Left hindlimb (tissue), 1 donor: ENCODE data around the gene LILRB2.
"Not testable (repeated sequence)": the region's sequence is repeated elsewhere in the genome, so short reads cannot be mapped to it uniquely, and the experiment has no call there.

Experiments
- DNase-seq: peaks from one replicate; pipeline ENCODE4 v3.0.0-alpha.2; 2018

Gene LILRB2

DNA sequence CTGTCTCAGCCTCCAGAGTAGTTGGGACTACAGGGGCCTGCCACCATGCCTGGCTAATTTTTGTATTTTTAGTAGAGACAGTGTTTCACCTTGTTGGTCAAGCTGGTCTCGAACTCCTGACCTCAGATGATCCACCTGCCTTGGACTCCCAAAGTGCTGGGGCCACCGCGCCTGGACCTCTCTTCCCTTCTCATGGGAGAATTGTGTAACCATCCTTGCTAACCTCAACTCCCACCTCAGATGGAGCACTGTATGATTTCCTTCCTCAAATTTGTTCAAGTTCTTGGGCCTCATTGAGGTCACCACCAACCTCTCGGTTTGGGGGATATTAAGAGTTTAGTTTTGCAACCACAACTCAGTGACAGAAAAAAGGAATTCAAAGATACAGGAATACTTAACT lies 21.3 kb upstream of the LILRB2 start:
- DNase-seq, result no peak

DNA sequence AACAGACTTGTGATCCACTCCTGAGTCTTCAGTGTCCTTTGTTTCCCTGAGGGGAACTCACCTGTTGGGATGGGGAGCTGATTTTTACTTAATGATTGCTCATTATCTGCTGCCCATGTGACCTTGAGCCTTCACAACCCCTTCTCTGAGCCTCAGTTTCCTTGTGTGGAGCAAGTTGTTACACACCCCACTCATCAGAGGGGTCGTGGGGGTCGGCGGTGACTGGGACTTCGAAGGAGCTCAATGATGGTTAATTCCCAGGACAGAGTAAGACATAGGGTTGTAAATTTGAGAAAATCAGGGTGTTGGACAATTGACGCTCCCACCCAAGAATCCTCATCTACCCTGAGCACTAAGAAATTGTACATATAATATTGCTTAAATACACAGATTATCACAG lies 18.6 kb upstream of the LILRB2 start:
- no peak for DNase-seq

DNA sequence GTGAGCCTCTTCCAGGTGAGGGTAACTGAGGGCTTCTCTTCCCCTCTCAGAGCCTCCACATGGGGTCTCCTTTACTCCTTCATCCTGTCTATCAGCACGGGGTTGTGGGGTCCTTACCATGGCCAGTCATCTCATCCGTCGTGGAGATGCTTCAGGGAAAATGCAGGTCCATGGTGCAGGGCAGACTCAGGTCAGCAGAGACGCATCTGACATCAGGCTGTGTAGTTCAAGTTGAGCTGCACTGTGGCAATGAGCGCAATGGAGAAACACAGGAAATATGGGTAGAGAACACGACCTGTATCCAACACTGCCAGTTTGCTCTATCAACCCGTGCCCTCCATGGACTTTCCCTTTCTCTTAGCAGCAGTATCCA lies 18.2 kb upstream of the LILRB2 start:
- no peak for DNase-seq

DNA sequence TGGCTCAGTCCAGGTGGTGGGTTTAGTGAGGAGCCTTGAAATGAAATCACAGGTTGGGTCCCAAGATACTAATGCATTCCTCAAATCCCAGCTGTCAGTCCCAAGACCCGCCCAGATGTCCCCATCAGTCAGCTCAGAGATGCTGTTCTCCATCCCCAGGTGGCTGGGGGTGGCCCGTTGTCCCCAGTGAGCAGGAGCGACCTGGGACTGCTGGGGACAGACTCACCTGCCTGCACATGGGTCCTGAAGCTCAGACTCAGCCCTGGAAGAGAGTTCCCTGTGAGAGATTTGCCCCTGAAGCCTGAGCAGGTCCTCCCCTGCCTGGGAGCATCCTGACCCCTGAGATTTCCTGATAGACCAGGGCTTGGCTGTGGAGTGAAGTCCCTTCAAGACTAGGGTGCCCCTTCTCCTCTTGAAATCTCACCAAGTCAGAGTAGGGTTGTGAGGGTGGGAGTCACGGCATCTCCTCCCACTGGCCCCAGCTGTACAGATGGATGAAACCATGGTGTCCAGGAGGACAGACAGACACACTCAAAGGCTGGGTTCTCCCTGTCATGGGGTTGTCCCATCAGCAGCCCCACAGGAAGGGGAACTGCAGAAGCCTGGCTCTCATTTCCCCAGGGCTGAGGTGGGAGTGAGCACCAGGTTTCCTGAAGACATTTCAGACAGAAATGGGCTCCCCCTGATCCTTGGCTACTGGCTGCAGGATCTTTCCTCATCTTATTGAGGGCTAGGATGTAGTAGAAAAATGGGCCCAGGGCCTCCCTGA lies 17.6 kb upstream of the LILRB2 start:
- DNase-seq, result no peak

DNA sequence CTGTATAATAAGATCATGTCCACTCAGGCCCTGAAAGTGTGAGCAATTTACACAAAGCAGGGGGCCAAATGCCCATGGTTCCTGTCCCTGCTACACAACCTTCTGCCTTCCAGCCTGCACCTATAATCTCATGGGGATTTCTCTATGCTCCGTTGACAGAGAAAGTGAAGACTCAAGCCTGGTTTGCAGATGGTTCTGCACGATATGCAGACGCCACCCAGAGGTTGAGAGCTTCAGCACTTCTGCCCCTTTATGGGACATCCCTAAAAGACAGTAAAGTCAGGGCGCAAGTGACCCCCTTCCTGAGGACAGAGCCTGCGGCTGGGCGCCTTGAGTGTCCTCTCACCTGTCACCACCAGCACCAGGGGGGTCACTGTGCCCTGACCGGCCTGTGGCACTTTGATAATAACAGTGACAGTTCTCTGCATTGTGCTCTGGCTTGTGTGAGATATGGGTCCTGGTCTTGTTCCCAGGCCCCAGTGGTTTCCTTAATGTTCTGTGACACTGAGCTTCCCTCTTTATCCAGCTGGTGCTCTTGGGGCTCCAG lies 16.9 kb upstream of the LILRB2 start:
- no peak for DNase-seq

DNA sequence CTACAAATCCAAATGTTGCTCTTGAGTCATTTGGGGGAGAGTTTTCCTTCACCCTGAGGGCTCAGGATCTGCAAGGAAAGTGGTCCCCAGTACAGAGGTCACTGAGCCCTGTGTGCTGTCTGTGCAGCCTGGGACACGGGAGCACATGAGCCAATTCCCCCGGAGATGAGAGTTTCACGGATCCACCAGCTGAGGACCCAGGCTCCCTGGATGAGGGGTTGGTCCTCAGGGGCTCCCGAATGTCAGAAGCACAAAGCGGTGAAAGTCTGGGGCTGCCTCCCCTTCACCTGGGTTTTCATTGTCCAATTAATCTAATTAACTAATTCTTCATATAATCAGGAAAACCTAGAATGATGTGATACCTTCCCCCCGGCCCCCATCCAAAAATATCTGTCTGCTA lies 13.6 kb upstream of the LILRB2 start:
- DNase-seq, result no peak

DNA sequence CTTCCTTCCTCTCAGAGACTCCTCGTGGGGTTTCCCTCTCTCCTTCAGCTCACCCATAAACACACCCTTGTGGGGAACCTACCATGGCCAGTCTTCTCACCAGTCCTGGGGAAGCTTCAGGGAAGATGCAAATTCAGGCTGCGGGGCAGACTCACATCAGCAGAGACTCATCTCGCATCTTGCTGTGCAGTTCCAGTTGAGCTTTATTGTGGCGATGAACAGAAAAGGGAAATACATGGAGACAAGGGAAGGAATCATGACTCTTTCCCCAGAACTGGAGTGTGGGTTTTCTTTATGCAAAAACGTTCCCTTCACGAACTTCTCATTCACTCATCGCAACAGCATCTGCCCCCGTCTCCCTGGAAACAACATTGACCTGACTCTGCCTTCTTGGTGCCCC lies 8.2 kb upstream of the LILRB2 start:
- not testable (repeated sequence) for DNase-seq

DNA sequence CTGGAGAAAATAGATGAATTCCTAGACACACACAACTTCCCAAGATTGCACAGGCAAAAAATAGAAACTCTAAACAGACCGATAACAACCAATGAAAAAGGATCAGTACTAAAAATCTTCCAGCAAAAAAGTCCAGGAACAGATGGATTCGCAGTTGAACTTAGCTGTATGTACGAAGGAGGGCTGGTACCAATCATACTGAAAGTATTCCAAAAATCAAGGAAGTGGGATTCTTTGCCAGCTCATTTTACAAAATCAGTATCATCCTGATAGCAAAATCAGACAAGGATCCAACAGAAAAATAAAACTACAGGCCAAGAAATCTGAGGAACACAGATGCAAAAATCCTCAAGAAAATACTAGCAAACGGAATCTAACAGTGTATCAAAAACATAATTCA lies 6.5 kb upstream of the LILRB2 start:
- DNase-seq, result no peak

DNA sequence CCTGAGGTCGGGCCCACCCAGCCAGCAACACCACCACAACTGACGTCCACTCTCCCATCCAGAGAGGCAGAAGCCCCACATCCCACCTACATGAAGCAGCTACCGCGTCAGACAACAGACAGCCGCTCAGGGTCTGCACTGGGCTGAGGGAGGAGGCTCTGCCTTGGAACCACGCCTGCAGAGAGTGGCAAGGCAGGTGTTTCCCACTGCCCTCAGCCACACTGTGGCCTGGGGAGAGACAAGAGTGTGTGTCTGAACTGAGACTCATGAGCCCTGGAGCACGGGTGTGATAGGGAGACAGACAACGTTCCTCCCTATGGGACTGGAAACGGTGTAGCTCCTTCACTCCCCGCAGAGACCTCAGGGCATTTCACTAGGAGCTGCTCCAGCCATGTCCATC lies 5.4 kb upstream of the LILRB2 start:
- not testable (repeated sequence) for DNase-seq

DNA sequence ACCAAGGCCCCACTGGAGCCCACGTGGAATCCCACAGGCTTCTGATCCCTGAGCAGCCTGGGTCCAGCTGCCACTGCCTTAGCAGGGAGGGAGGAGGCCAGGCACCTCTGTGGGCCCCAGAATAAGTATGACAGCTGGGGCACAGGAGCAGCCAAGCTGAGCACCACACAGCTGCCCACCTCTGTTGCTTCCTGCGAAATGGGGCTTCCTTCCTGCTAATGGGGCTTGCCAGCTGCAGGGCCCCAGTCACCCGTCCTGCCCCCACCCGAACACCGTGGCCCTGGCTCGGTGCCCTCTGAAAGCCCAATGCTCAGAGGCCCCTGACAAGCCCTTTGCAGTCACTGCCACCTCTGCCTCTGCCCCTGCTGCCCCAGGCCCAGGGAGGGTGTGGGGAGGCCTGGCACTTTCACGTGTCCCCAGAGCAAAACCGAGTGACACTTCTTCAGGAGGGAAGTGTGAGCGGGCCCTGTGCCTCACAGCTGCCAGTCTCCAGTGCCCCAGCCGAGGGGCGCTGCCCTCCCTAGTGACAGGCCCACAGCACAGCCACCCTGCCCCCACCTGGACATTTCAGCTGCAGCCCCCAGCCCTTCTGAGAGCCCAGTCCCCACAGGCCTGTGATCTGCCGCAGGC lies 4.6 kb upstream of the LILRB2 start:
- not testable (repeated sequence) for DNase-seq

DNA sequence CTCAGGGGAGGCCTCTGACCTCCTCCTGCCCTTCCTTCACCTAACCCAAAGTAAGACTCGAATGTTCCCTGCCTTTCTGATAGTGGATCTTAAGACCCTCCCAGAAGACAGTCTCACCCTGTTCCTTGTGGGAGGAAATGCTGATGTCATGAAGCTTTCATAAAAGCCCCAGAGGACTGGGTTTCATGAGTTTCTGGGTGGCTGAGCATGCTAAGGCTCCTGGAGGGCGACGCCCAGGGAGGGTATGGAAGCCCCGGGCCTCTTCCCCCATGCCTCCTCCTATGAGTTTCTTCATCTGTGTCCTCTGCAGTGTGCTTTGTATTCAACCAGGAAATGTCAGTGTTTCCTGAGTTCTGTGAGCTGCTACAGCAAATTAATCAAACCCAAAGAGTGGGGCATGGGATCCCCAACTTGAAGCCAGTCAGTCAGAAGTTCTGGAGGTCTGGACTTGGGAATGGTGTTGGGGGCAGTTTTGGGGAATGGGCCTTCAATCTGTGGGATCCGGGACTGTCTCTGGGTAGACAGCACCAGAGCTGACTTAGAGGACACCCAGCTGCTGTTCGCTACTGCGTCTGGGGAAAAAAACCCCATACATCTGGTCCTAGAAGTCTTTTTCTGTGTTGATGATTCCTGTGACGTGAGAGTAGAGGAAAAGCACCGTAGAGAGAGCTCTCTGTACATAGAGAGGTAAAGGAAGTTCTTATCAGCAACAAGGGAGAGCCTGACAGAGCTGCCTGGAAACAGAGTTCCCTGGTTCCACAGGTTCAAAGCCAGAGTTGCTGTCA lies 2.0 kb upstream of the LILRB2 start:
- DNase-seq, result no peak

DNA sequence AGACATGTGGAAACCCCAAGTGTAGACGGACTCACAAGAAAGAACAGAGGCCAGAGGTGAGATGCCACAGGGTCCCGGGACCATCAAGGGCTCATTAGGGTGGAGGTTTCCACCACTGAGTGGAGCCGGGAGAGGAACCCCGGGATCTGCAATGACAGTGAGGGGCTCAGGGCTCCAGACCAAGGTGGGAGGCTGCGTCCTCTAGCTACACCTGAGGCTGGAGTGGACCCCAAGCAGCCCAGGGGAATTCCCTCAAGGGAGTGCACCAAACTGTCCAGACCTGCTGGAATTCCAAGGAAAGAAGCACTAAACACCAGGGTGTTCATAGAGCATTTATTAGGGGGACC lies 792 bp upstream of the LILRB2 start:
- not testable (repeated sequence) for DNase-seq

DNA sequence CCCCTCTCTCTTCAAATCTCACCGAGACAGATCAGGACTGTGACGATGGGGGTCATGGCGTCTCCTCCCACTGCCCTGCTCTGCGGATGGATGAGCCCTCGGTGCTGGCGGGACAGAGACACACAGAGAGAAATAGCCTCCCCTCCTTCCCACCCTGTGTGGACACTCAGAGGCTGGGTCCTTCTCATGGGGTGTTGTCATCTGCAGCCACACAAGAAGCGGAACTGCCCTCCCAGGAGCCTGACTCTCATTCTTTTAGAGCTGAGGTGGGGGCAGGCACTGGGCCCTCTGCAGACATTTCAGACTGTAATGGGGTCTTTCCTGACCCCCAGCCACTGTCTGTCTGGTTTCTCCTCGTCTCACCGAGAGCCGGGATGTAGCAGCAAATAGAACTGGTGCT lies 469 bp downstream of the LILRB2 start:
- not testable (repeated sequence) for DNase-seq

DNA sequence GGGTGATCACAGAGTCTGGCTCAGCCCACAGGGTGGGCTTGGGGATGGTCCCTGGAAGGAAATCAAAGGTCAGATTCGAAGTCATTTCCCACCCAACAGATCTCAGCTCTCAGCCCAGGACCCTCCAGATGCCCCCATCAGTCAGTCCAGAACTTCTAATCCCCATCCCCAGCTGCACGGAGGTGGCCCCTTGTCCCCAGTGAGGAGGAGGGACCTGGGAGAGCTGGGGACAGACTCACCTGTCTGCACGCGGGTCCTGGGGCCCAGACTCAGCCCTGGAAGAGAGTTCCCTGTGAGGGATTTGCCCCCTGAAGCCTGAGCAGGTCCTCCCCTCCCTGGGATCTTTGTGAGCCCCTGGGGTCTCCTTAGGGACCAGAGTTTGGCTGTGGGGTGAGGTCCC lies 885 bp downstream of the LILRB2 start:
- not testable (repeated sequence) for DNase-seq

DNA sequence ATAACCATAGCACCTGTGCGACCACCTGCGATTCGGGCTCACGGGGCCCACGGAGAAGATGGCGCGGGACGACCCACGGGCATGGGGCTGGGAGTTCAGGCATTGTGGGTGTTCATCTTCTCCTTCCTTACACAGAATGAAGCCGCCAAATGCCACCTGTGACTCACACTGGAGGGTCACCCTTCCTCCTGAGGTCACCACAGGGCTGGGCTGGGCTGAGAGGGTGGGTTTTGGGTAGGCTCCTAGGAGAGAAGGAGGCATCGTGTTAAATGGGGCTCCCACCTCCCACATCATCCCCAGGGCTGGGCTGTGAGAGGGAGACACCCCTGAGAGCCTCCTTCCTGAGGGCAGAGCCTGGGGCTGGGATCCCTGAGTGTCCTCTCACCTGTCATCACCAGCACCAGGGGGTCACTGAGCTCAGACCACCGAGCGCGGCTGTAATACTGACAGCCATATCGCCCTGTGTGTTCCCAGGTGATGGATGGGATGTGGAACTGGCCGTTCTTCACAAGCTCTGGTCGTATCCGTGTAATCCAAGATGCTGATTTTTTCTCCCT lies 1.4 kb downstream of the LILRB2 start:
- no peak for DNase-seq

DNA sequence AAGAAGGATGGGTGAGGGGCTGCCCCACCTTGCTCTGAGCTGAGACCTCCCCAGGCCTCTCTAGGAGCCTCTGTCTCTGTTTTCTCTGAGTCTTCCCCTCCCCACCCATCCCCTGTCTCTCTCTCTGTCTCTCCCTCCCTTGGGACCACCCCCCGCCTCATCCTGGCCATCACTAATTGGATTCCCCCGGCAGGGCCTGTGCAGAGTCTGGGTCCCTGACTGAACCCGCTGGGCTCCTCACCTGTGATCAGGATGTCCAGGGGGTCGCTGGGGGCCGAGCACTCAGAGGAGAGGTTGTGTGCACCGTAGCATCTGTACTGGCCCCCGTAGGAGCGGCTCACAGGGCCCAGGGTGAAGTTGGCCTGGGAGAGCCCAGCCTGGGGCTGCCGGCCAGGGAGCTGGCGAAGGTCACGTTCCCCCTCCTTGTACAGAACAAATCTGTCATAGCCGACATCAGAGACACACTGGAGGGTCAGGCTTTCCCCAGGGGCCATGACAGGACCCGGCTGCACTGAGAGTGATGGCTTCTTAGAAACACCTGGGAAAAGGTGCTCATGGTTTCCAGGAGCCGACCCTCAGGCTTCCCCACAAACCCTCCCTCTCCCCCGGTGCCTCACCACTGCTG lies 2.2 kb downstream of the LILRB2 start:
- not testable (repeated sequence) for DNase-seq

DNA sequence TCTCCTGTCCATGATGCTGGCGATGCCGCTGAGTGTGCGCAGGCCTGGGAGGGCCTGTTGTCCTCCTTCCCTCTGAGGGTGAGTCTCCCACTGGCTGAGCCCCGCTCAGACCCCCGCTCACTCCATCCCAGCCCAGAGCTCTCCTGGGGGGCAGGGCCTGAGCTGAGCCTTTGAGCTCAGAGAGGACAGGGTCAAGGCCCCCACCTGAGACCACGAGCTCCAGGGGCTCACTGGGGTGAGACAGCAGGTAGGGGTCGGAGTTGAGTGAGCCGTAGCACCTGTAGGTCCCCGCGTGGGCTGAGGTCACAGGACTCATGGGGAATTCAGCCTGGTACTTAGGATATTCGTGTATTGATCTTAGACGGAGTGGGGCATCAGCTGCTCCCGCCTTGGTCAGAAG lies 2.9 kb downstream of the LILRB2 start:
- DNase-seq, result not testable (repeated sequence)

DNA sequence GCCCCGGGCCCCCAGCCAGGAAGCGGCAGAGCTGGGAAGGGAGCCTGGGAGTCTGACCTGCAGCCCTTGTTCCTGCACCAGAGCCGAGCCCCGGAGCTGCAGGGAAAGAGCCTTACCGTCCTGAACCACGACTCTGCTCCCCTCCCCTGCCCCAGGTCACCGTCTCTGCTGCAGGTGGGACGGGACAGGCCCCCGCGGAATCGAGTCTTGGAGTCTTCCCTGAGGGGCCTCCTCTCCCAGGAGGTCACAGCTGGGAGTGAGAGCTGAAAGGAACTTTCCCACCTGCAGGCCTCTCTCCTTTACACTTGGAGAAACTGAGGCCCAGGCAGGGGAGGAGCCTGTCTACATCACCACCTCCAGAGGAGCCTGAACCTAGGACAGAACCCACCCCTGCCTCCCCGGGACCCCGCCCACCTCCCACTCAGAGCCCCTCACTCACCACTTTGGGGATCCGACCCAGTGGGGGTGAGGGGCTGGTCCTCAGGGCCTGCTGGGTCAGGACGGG lies 3.7 kb downstream of the LILRB2 start:
- not testable (repeated sequence) for DNase-seq

DNA sequence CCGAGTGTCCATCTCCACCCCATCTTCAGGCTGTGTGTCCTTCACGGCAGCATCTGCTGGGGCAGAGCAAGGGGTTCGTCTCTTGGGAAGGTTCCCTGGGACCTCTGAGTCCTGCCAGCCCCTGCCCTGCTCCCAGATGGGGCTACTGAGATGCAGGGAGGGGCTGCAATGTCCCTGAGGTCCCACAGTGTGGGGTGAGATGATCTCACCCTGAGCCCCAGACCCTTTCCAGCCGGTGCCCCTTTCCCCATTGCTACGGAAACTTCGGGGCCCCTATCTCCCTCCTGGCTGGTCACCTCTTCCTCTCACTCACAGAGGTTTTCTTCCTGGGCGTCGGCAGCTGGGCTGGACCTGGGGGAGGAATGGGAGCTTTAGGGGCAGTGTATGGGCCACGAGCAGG lies 5.0 kb downstream of the LILRB2 start:
- DNase-seq, result no peak

DNA sequence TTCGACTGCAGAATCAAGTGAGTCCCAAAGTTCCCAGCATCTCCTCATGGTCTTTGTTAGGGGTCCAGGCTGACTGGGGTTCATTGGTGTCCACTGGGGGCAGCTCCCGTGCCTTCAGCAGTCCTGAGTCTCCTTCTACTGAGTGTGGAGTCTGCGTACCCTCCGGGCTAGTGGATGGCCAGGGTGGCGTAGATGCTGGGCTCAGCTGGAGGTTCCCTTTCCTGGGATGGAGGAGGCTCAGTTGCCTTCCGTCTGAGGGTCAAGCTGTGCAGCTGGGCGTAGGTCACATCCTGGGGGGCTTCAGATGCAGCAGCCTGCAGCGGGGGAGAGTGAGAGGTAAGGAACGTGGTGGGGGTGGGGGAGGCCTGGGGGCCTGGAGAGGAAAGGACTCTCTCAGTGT lies 6.4 kb downstream of the LILRB2 start:
- DNase-seq, result not testable (repeated sequence)

DNA sequence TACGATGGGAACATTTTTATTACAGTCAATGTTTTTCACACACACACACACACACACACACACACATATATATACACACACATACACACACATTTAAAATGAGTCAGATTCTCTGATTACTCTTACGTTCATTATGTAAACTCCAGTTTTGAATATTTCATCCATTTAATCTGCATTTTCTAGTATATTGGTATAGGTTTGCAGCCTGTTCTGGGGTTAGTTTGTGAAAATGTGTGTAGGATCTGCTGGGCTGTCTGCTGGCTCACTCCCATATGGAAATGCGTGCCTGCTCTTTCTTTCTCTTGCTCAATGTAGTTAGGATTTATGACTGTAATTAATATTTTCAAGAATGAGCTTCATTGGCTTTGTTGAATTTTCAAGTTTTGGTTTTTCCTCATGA lies 7.1 kb downstream of the LILRB2 start:
- no peak for DNase-seq

DNA sequence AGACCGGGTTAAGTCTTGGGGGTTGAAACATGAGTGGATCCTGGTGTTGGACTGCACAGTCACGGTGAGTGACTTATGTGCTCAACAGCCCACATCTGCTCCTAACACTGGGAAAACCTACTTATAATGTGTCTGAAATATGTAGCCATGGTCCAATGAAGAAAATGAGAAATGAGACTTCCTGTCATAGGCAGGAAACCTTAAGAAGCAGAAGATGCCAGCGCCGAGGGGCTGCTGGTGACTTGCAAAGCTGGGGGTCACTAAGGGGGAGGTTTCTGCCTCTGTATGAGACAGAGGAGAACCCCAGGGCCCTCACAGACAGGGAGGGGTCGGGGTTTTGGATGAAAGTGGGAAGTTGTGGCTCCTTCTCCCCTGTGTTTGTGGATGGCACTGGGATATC lies 8.7 kb downstream of the LILRB2 start:
- DNase-seq, result not testable (repeated sequence)

DNA sequence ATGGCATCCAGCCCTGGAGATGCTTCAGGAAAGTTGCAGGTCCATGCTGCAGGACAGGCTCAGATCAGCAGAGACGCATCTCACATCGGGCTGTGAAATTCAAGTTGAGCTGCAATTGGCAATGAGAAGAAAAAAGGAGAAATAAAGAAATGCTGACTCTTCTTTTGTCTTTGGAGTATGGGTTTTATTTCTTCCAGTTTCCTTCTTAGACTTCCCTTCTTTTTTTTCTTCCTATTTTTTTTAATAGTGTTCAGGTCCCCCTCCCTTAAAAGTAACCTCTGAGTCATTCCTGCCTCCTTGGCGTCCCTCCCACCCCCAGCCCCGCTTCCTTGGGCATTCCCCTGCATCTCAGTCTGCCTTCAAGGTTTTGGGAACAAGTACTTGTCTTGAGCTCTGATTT lies 9.3 kb downstream of the LILRB2 start:
- DNase-seq, result not testable (repeated sequence)
